ENCODE measurements around the gene SQOR. TPM values are rescaled to one million over a fixed set of nuclear protein-coding genes. Genes with fewer than 3 reads are reported as not detected.

SQOR gene
- total and polyA plus RNA-seq, 2 donors (not counting 1 experiment from before 2014, with no cell fraction given), result 25.6 to 29.1 TPM

DNA sequence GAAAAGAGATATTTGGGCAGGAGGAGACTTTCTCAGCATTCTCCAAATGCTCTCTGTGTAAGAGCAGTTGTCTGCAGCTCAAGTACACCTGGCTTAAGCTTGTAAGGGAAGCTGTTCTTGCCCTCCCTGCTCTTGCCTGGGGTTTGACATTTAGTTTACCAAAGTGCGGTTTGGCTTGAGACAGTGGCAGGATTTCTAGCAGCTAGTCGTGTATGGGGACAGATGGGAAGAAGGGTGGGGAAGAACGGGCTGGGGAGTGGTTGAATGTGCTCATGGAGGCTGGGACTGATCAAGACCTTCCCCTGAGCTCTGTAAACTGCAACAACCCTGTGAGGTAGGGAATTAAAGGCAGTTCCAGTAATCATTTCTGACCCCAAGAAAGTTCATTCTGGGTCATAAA is 39.8 kb downstream of the SQOR start:
- Mint-ChIP-seq H3K27me3 (no peaks in the 10 kb centered on the region), H3K4me3 (no peak overlapping the region), H3K9me3 (ENCODE audit: insufficient read depth) (no peaks in the 10 kb centered on the region), H3K27ac (no peak overlapping the region), H3K4me1 (no peaks in the 10 kb centered on the region)
- Histone ChIP-seq H3K27me3 (replicated peaks in 1 of 4; ENCODE audit: control extremely low read depth in 1 of 4, control insufficient read depth in 3 of 4, insufficient read depth in 4 of 4, low read length in 3 of 4) (no peaks in the 10 kb centered on the region), H3K79me2 (ENCODE audit: control insufficient read depth, insufficient read depth, low read length) (no peaks in the 10 kb centered on the region), H3K9me3 (ENCODE audit: control extremely low read depth in 1 of 3, control insufficient read depth in 2 of 3, insufficient read depth in 1 of 3, low read length in 2 of 3) (no peaks in the 10 kb centered on the region), H3K4me1 (ENCODE audit: control insufficient read depth in 2 of 2, insufficient read depth in 2 of 2, low read length in 2 of 2) (no peaks in the 10 kb centered on the region), H3K9ac (ENCODE audit: low read length) (no peak overlapping the region), H3K4me3 (ENCODE audit: control extremely low read depth in 1 of 5, extremely low read depth in 1 of 5, insufficient read depth in 1 of 5, low read depth in 2 of 5, low read length in 4 of 5) (no peak overlapping the region), H3K4me2 (replicated peaks; ENCODE audit: low read depth, low read length, poor library complexity, severe bottlenecking) (no peak overlapping the region), H3K27ac (ENCODE audit: low read length in 2 of 2) (no peak overlapping the region), H2AFZ (ENCODE audit: insufficient read depth, low read depth, low read length, poor library complexity, severe bottlenecking) (no peak overlapping the region), H4K20me1 (ENCODE audit: control insufficient read depth, insufficient read depth, low read length, poor library complexity, severe bottlenecking) (peaks cover 6% of the 10 kb centered on the region), H3K36me3 (replicated peaks in 1 of 2; ENCODE audit: control extremely low read depth in 1 of 2, control insufficient read depth in 1 of 2, extremely low read depth in 1 of 2, insufficient read depth in 2 of 2, low read length in 1 of 2) (peaks cover 2 to 75% of the 10 kb centered on the region in 2 experiments)
- WGBS (ENCODE audit: insufficient coverage), result 100% methylated on average over 2 of the region's 3 CpGs
- TF ChIP-seq, protein P1, sequence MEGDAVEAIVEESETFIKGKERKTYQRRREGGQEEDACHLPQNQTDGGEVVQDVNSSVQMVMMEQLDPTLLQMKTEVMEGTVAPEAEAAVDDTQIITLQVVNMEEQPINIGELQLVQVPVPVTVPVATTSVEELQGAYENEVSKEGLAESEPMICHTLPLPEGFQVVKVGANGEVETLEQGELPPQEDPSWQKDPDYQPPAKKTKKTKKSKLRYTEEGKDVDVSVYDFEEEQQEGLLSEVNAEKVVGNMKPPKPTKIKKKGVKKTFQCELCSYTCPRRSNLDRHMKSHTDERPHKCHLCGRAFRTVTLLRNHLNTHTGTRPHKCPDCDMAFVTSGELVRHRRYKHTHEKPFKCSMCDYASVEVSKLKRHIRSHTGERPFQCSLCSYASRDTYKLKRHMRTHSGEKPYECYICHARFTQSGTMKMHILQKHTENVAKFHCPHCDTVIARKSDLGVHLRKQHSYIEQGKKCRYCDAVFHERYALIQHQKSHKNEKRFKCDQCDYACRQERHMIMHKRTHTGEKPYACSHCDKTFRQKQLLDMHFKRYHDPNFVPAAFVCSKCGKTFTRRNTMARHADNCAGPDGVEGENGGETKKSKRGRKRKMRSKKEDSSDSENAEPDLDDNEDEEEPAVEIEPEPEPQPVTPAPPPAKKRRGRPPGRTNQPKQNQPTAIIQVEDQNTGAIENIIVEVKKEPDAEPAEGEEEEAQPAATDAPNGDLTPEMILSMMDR (IDR thresholded peaks at IDR 0.05), result no peak
- TF ChIP-seq EZH2 (IDR thresholded peaks at IDR 0.05; ENCODE audit: borderline replicate concordance, insufficient read depth, low read depth, low read length, poor library complexity, severe bottlenecking), result no peak
- CTCF ChIA-PET, result no interaction called here
- ATAC-seq (ENCODE audit: low read depth), result no peak
- no peak for DNase-seq
- intact Hi-C loops (cut with micrococcal nuclease), result no loop called here
- POLR2A ChIA-PET, result no interaction called here

DNA sequence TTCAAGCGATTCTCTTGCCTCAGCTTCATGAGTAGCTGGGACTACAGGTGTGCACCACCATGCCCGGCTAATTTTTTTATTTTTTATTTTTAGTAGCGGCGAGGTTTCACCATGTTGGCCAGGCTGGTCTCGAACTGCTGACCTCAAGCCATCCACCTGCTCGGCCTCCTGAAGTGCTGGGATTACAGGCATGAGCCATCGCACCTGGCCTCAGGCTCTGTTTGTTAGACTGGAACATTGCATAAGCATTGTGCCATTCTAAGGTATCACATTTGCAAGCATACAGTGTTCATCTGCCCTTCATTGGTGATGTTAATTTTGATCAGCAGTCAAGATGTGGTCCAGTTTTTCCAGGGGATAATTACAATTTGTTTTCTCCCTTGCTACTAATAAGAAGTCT is 43.0 kb downstream of the SQOR start:
- Histone ChIP-seq H3K4me1 (ENCODE audit: control insufficient read depth in 2 of 2, insufficient read depth in 2 of 2, low read length in 2 of 2) (no peaks in the 10 kb centered on the region), H3K9me3 (ENCODE audit: control extremely low read depth in 1 of 3, control insufficient read depth in 2 of 3, insufficient read depth in 1 of 3, low read length in 2 of 3) (no peaks in the 10 kb centered on the region), H3K27me3 (replicated peaks in 1 of 4; ENCODE audit: control extremely low read depth in 1 of 4, control insufficient read depth in 3 of 4, insufficient read depth in 4 of 4, low read length in 3 of 4) (no peaks in the 10 kb centered on the region), H3K36me3 (replicated peaks in 1 of 2; ENCODE audit: control extremely low read depth in 1 of 2, control insufficient read depth in 1 of 2, extremely low read depth in 1 of 2, insufficient read depth in 2 of 2, low read length in 1 of 2) (peaks cover 2 to 66% of the 10 kb centered on the region in 2 experiments), H3K79me2 (ENCODE audit: control insufficient read depth, insufficient read depth, low read length) (no peaks in the 10 kb centered on the region), H3K9ac (ENCODE audit: low read length) (no peak overlapping the region), H3K27ac (ENCODE audit: low read length in 2 of 2) (no peak overlapping the region), H3K4me2 (replicated peaks; ENCODE audit: low read depth, low read length, poor library complexity, severe bottlenecking) (no peak overlapping the region), H3K4me3 (ENCODE audit: control extremely low read depth in 1 of 5, extremely low read depth in 1 of 5, insufficient read depth in 1 of 5, low read depth in 2 of 5, low read length in 4 of 5) (no peak overlapping the region), H2AFZ (ENCODE audit: insufficient read depth, low read depth, low read length, poor library complexity, severe bottlenecking) (no peak overlapping the region), H4K20me1 (ENCODE audit: control insufficient read depth, insufficient read depth, low read length, poor library complexity, severe bottlenecking) (no peaks in the 10 kb centered on the region)
- H3K27me3 Mint-ChIP-seq, result no peaks in the 10 kb centered on the region
- H3K9me3 Mint-ChIP-seq (ENCODE audit: insufficient read depth), result no peaks in the 10 kb centered on the region
- CTCF ChIA-PET, result no interaction called here
- 96% methylated on average over 7 of the region's 7 CpGs for WGBS (ENCODE audit: insufficient coverage)
- no peak overlapping the region for H3K4me3 Mint-ChIP-seq
- TF ChIP-seq EZH2 (IDR thresholded peaks at IDR 0.05; ENCODE audit: borderline replicate concordance, insufficient read depth, low read depth, low read length, poor library complexity, severe bottlenecking), result no peak
- TF ChIP-seq, protein P1 (IDR thresholded peaks at IDR 0.05), result no peak
- no peak for DNase-seq
- POLR2A ChIA-PET, result no interaction called here
- H3K27ac Mint-ChIP-seq, result no peak overlapping the region
- intact Hi-C loops (cut with micrococcal nuclease), result no loop called here
- H3K4me1 Mint-ChIP-seq, result no peaks in the 10 kb centered on the region
- ATAC-seq (ENCODE audit: low read depth), result no peak
